OCI-LY3 (cell line): ENCODE results near the gene MTERF1.

Source experiments
- H2AFZ ChIP-seq: fragments of 200-600, 300-600 bp; shearing (Covaris generic); 2 replicates; pipeline ENCODE4 v1.6.0; 2014; ENCODE audit warnings: antibody characterized with exemption, low read depth, low read length
- H3K27ac ChIP-seq: fragments of 200-600, 300-600 bp; sonication (generic); 2 replicates; pipeline ENCODE4 v1.5.1; 2014; ENCODE audit warnings: mild to moderate bottlenecking, low read length, moderate library complexity, mixed read lengths
- H3K27me3 ChIP-seq: fragments of 200-600, 300-600 bp; sonication (generic); 2 replicates; pipeline ENCODE4 v1.6.1; 2014; ENCODE audit warnings: low read depth, low read length, mixed read lengths
- H3K36me3 ChIP-seq: fragments of 200-600, 300-600 bp; sonication (generic); replicated peaks from 2 replicates; pipeline ENCODE3; 2014; ENCODE audit warnings: low read depth, low read length, mixed read lengths
- H3K4me1 ChIP-seq: fragments of 300-600, 200-600 bp; sonication (generic); 2 replicates; pipeline ENCODE4 v1.6.1; 2014; ENCODE audit warnings: low read length, mixed read lengths
- H3K4me2 ChIP-seq: fragments of 200-600, 300-600 bp; sonication (generic); 2 replicates; pipeline ENCODE4 v1.6.1; 2014; ENCODE audit warnings: low read length, mixed read lengths
- H3K4me3 ChIP-seq: fragments of 300-600, 200-600 bp; sonication (generic); 2 replicates; pipeline ENCODE4 v1.5.1; 2014; ENCODE audit warnings: antibody characterized with exemption, mild to moderate bottlenecking, low read length, moderate library complexity
- H3K79me2 ChIP-seq: fragments of 300-600, 200-600 bp; shearing (Covaris generic); 2 replicates; pipeline ENCODE4 v1.6.1; 2014; ENCODE audit warnings: mild to moderate bottlenecking, low read length, mixed read lengths
- H3K9ac ChIP-seq: fragments of 300-600, 200-600 bp; shearing (Covaris generic); 2 replicates; pipeline ENCODE4 v1.6.0; 2014; ENCODE audit warnings: mild to moderate bottlenecking, low read length, moderate library complexity
- H3K9me3 ChIP-seq: fragments of 200-600, 300-600 bp; shearing (Covaris generic); 2 replicates; pipeline ENCODE4 v1.6.1; 2014; ENCODE audit warnings: low read length, mixed read lengths; ENCODE audit not compliant: insufficient read depth
- H4K20me1 ChIP-seq: fragments of 200-600, 300-600 bp; sonication (generic); 2 replicates; pipeline ENCODE4 v1.6.1; 2016; ENCODE audit warnings: low read length, mixed read lengths; ENCODE audit not compliant: insufficient read depth
- CTCF ChIP-seq: fragments of 200-600, 300-600 bp; sonication (generic); IDR thresholded peaks from 2 replicates; pipeline ENCODE4 v1.5.1; 2014; ENCODE audit warnings: antibody characterized with exemption, low read length, low read depth
- EZH2phosphoT487 ChIP-seq: fragments of 200-600 bp; shearing (Covaris generic); IDR thresholded peaks from 2 replicates; pipeline ENCODE4 v1.6.1; 2018; ENCODE audit warnings: antibody characterized with exemption, mixed run types, low read depth

MTERF1 gene

GRCh38 chr7:91875851-91876250 is 4.7 kb downstream of the MTERF1 start:
- Histone ChIP-seq H3K9ac (no peak overlapping the region), H4K20me1 (no peaks in the 10 kb centered on the region), H2AFZ (no peak overlapping the region), H3K4me3 (no peak overlapping the region), H3K27me3 (no peaks in the 10 kb centered on the region), H3K9me3 (no peaks in the 10 kb centered on the region), H3K4me1 (peaks cover 8% of the 10 kb centered on the region), H3K36me3 (peaks cover 15% of the 10 kb centered on the region), H3K4me2 (no peak overlapping the region), H3K27ac (no peak overlapping the region), H3K79me2 (peaks cover 26% of the 10 kb centered on the region)
- TF ChIP-seq EZH2phosphoT487 = no peak
- TF ChIP-seq CTCF = no peak

DNA sequence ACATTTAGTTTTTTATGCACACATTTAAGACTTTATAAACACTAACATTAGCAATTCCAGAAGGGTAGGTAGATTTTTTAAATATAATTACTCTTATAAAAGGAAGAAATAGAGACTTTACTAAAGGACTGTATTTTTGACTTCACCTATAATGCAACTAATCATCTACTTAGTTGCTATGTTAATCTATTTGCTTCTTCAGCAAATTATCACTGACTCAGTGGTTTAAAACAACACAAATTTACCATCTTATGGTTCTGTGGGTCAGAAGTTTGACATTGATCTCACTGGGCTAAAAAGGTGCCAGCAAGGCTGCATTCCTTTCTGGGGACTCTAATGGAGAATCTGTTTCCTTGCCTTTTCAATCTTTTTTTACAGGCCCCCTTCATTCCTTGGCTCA is 7.6 kb downstream of the MTERF1 start:
- Histone ChIP-seq H3K9ac (no peak overlapping the region), H3K79me2 (peaks cover 5% of the 10 kb centered on the region; the same call in 1 of the 2 replicates), H3K9me3 (no peaks in the 10 kb centered on the region), H3K4me3 (no peak overlapping the region), H3K36me3 (peaks cover 15% of the 10 kb centered on the region), H3K27ac (no peak overlapping the region), H4K20me1 (no peaks in the 10 kb centered on the region), H3K4me1 (no peaks in the 10 kb centered on the region), H3K4me2 (no peak overlapping the region), H3K27me3 (no peaks in the 10 kb centered on the region), H2AFZ (no peak overlapping the region)
- TF ChIP-seq CTCF (no peak), EZH2phosphoT487 (no peak)

- H3K9me3 ChIP-seq = no peaks in the 10 kb centered on the region
- no peaks in the 10 kb centered on the region for H3K4me1 ChIP-seq
- TF ChIP-seq EZH2phosphoT487 (no peak), CTCF (no peak)
- H4K20me1 ChIP-seq = no peaks in the 10 kb centered on the region
- H3K36me3 ChIP-seq = peaks cover 15% of the 10 kb centered on the region
- no peak overlapping the region for H2AFZ ChIP-seq
- H3K79me2 ChIP-seq = no peaks in the 10 kb centered on the region
- H3K9ac ChIP-seq = no peak overlapping the region
- no peak overlapping the region for H3K27ac ChIP-seq
- H3K4me2 ChIP-seq = no peak overlapping the region
- H3K27me3 ChIP-seq = no peaks in the 10 kb centered on the region
- no peak overlapping the region for H3K4me3 ChIP-seq
Observed at GRCh38 chr7:91872069-91872468, 8.4 kb downstream of the MTERF1 start.

GRCh38 chr7:91869661-91870060 is 10.8 kb downstream of the MTERF1 start:
- Histone ChIP-seq H3K9me3 (no peaks in the 10 kb centered on the region), H3K27ac (no peak overlapping the region), H3K36me3 (peaks cover 15% of the 10 kb centered on the region), H3K4me2 (no peak overlapping the region), H2AFZ (no peak overlapping the region), H3K4me3 (no peak overlapping the region), H3K79me2 (no peaks in the 10 kb centered on the region), H3K9ac (no peak overlapping the region), H3K4me1 (no peaks in the 10 kb centered on the region), H4K20me1 (no peaks in the 10 kb centered on the region), H3K27me3 (no peaks in the 10 kb centered on the region)
- TF ChIP-seq EZH2phosphoT487 (no peak), CTCF (no peak)
